ENCODE results near the gene POU2F1.

POU2F1 gene

DNA sequence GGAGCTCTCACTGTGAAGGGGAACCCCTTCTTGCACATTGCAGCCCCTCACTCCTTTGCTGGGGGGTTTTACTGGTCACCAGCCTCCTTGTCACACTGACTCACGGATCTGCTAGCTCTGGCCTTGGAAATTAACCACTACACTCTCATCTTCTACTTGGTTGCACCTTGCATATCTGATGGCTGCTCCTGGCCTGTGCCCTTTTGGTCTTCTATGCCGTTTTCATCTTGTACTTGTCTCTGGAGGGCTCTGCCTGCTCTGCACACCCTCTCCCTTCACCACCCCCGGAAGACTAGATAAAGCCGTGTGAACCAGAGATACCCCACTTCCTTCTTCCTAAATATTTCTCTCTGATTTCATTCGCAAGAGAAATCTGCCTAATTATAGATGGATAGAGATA is 253.1 kb downstream of the POU2F1 start:
- no peak for DNase-seq

DNA sequence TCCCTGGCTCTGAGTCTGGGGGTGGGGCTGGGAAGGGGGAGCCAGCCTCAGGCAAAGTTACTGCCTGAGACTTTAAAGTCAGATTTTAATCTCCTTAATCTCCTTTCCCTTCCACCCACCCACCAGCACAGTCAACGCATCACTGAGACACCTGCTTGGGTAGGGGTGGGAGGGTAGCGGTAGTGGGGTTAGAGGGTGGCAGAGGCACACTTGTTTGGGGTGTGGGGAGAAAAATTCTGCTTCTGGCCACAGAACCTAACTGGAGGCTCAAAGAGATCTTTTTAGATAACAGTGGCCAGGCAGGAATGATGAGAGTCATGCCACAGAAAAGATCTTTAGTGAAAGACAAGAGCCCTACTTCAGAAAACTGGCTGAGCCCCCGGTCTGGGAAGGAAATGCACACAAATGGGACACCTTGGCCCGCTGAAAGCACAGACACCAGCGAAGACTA is 253.5 kb downstream of the POU2F1 start:
- DNase-seq: peak; percentile 88

DNA sequence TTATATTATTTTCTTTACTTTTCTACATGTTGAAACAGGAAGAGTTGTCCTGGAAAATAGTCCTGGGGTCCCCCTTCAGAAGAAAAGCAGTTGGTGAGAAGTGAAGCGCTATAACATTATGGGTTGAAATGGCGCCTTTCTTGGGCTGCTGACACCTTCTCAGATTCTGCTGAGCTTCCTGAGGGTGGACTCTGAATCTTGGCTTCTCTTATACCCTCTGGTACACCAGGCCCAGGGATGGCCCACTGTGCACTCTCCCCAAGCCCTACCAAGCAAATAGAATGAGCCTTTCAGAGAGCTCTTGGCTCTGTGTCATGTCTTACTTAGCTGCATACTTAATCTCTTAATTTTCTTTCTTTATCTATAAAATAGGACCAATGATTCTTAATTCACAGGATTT is 255.4 kb downstream of the POU2F1 start:
- no peak for DNase-seq
